GM12864 (cell line): Measurements from ENCODE around the gene BCL2L11.

Experiments
- DNase-seq: peaks from one replicate; pipeline ENCODE4 v3.0.0-alpha.2; 2011; ENCODE audit warnings: low read depth
- H3K4me3 ChIP-seq: 2 replicates; pipeline ENCODE4 v1.5.1; 2011; ENCODE audit warnings: mild to moderate bottlenecking, low read depth, low read length, control low read depth
- TF ChIP-seq, protein P1 (sequence below): IDR thresholded peaks from 2 replicates; pipeline ENCODE4 v1.5.1; 2011; ENCODE audit warnings: low read depth, mild to moderate bottlenecking, moderate library complexity, low read length, control low read depth, inconsistent platforms; ENCODE audit errors: missing control alignments

BCL2L11 gene

GRCh38 chr2:111185361-111186022 lies 64.8 kb downstream of the BCL2L11 start:
- no peak overlapping the region for H3K4me3 ChIP-seq

GRCh38 chr2:111186121-111186715 lies 65.5 kb downstream of the BCL2L11 start:
- TF ChIP-seq, protein P1, sequence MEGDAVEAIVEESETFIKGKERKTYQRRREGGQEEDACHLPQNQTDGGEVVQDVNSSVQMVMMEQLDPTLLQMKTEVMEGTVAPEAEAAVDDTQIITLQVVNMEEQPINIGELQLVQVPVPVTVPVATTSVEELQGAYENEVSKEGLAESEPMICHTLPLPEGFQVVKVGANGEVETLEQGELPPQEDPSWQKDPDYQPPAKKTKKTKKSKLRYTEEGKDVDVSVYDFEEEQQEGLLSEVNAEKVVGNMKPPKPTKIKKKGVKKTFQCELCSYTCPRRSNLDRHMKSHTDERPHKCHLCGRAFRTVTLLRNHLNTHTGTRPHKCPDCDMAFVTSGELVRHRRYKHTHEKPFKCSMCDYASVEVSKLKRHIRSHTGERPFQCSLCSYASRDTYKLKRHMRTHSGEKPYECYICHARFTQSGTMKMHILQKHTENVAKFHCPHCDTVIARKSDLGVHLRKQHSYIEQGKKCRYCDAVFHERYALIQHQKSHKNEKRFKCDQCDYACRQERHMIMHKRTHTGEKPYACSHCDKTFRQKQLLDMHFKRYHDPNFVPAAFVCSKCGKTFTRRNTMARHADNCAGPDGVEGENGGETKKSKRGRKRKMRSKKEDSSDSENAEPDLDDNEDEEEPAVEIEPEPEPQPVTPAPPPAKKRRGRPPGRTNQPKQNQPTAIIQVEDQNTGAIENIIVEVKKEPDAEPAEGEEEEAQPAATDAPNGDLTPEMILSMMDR, result no peak
- no peak overlapping the region for H3K4me3 ChIP-seq
- no peak for DNase-seq

More at GRCh38 chr2:111185361-111186022, 64.8 kb downstream of the BCL2L11 start:
- TF ChIP-seq, protein P1, result no peak
- no peak for DNase-seq

DNA sequence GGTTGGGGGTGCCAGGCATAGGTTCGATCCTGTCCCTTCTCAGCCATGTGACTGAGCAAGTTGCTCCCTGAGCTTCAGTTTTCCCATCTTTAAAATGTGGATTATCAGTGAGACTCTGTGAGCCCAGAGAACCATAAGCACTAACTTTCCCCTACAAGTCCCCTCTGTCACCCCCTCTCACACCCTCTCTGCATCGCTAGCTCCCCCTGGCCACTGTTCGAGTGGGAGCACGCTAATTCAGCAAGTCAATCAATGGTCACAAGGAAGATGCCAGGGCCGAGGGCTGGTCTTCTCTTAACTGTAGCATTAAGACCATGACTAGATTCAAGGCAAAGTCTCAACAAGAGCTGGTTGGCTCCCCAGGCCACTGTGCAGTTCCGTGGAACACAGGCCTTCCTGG lies 66.2 kb downstream of the BCL2L11 start:
- H3K4me3 ChIP-seq, result no peak overlapping the region
- no peak for DNase-seq
- TF ChIP-seq, protein P1, result no peak

DNA sequence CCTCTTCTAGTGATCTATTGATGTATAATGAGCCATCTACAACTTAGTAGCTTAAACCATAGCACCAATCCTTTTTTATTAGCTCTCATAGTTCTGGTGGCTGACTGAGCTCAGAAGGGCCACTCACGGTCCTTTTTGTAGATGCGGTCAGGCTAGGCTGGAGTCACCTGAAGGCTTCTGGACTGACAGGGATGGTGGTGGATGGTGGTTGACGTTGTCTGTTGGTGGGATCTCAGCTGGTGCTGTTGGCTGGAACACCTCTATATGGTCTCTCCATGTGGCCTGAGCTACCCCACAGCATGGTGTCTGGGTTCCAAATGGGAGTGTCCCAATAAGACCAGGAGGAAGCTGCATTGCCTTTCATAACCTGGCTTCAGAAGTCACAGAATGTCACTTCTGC lies 68.0 kb downstream of the BCL2L11 start:
- H3K4me3 ChIP-seq, result no peak overlapping the region
- TF ChIP-seq, protein P1, result no peak
- no peak for DNase-seq

DNA sequence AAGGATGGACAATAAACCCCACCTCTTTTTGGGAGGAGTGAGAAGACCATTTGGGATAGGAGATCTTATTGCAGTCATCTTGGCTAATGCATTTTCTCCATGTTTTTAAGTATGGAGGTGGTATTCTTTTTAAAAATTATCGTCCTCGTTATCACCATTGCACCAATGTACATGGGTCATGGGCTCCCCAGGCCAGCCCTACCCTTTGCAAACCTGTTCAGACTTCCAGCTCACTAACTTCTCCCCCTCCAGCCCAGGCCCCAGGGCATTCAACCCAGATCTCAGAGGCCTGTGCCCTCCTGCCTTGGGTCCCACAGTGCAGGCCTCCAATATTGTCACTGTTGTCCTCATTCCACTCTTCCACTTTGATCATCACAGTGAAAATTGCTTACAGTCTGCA lies 68.4 kb downstream of the BCL2L11 start:
- DNase-seq, result no peak
- TF ChIP-seq, protein P1, result no peak
- H3K4me3 ChIP-seq, result no peak overlapping the region

- TF ChIP-seq, protein P1, result no peak
- H3K4me3 ChIP-seq, result no peak overlapping the region
- no peak for DNase-seq
Observed at GRCh38 chr2:111190816-111191540, 70.3 kb downstream of the BCL2L11 start.
